MCF 10A (cell line): Measurements from ENCODE around the gene UMODL1. TPM values are rescaled to one million over a fixed set of nuclear protein-coding genes. Genes with fewer than 3 reads are reported as not detected.

Experiments used
- BruUV-seq: library from RNA; stranded (reverse); fragments of 400-500 nt; replicated peaks from 2 replicates; lab custom pipeline; 2021; lab: Mats Ljungman, UMichigan
- CTCF ChIA-PET: fragments of 300-600 bp; sonication (Branson Sonifier 250); formaldehyde crosslinking; extraction: SDS; loops from one replicate; lab custom pipeline; 2021; ENCODE audit warnings: antibody characterized with exemption, inconsistent platforms; lab: Yijun Ruan, JAX
- POLR2A ChIA-PET: fragments of 300-600, 350-650 bp; sonication (Branson Sonifier 250); formaldehyde crosslinking; extraction: SDS; loops from one replicate; lab custom pipeline; 2020; ENCODE audit warnings: antibody characterized with exemption, inconsistent platforms; lab: Yijun Ruan, JAX
- DNase-seq: peaks from one replicate; pipeline ENCODE4 v3.0.0-alpha.2; 2018; ENCODE audit not compliant: unreplicated experiment
- H3K27ac Mint-ChIP-seq: one replicate; pipeline ENCODE4 v1.8.0; 2022; ENCODE audit warnings: mild to moderate bottlenecking, low read depth, mixed read lengths; ENCODE audit not compliant: unreplicated experiment
- H3K27me3 Mint-ChIP-seq: one replicate; pipeline ENCODE4 v1.8.0; 2022; ENCODE audit warnings: mixed read lengths; ENCODE audit not compliant: insufficient read depth, unreplicated experiment
- H3K36me3 Mint-ChIP-seq: one replicate; pipeline ENCODE4 v1.8.0; 2022; ENCODE audit warnings: mild to moderate bottlenecking, moderate library complexity, mixed read lengths; ENCODE audit not compliant: insufficient read depth, unreplicated experiment
- H3K4me1 Mint-ChIP-seq: one replicate; pipeline ENCODE4 v1.8.0; 2022; ENCODE audit warnings: mixed read lengths; ENCODE audit not compliant: insufficient read depth, unreplicated experiment
- H3K4me3 Mint-ChIP-seq: one replicate; pipeline ENCODE4 v1.8.0; 2022; ENCODE audit warnings: mild to moderate bottlenecking, moderate library complexity, mixed read lengths; ENCODE audit not compliant: unreplicated experiment
- H3K9me3 Mint-ChIP-seq: one replicate; pipeline ENCODE4 v1.8.0; 2022; ENCODE audit warnings: mixed read lengths; ENCODE audit not compliant: unreplicated experiment
- intact Hi-C: fragments of 100-400 bp; cut with micrococcal nuclease; formaldehyde crosslinking; loops from 2 replicates; pipeline ENCODE4 v1.14.1; 2022
- total RNA-seq: library from RNA; stranded (reverse); gene quantifications from 2 replicates; pipeline ENCODE4 v1.2.3, GENCODE V29; 2022
- TF ChIP-seq, protein P1 (sequence below): fragments of 200-600 bp; IDR thresholded peaks from one replicate; pipeline ENCODE4 v1.8.0; 2022; ENCODE audit warnings: antibody characterized with exemption, mild to moderate bottlenecking; ENCODE audit not compliant: unreplicated experiment

The UMODL1 gene
- total RNA-seq, 1 experiment from 2014 or later: not detected

GRCh38 chr21:42145569-42146272, 74.6 kb downstream of the UMODL1 start:
- Mint-ChIP-seq H3K27ac (no peak overlapping the region), H3K9me3 (no peaks in the 10 kb centered on the region), H3K27me3 (peaks cover 21% of the 10 kb centered on the region), H3K36me3 (no peaks in the 10 kb centered on the region), H3K4me1 (no peaks in the 10 kb centered on the region), H3K4me3 (no peak overlapping the region)
- intact Hi-C loops: loop anchor here (1.0 kb wide), 4 partner anchors 113 to 305 kb away; no protein-coding TSS in a partner anchor
- ChIA-PET CTCF (interaction anchor here (0.5 to 2.4 kb wide), 41 partner anchors 10 to 670 kb away, joined by 3 to 26 read pairs (median 4); partner anchors contain the start of genes ABCG1 and RSPH1), POLR2A (interaction anchor here (0.6 to 1.3 kb wide), 4 partner anchors 73 to 299 kb away, joined by 3 to 5 read pairs (median 3); partner anchors contain the start of gene ABCG1)
- peak; percentile 57 for DNase-seq
- BruUV-seq: no TSS peak
- TF ChIP-seq, protein P1, sequence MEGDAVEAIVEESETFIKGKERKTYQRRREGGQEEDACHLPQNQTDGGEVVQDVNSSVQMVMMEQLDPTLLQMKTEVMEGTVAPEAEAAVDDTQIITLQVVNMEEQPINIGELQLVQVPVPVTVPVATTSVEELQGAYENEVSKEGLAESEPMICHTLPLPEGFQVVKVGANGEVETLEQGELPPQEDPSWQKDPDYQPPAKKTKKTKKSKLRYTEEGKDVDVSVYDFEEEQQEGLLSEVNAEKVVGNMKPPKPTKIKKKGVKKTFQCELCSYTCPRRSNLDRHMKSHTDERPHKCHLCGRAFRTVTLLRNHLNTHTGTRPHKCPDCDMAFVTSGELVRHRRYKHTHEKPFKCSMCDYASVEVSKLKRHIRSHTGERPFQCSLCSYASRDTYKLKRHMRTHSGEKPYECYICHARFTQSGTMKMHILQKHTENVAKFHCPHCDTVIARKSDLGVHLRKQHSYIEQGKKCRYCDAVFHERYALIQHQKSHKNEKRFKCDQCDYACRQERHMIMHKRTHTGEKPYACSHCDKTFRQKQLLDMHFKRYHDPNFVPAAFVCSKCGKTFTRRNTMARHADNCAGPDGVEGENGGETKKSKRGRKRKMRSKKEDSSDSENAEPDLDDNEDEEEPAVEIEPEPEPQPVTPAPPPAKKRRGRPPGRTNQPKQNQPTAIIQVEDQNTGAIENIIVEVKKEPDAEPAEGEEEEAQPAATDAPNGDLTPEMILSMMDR: peak; percentile 91

DNA sequence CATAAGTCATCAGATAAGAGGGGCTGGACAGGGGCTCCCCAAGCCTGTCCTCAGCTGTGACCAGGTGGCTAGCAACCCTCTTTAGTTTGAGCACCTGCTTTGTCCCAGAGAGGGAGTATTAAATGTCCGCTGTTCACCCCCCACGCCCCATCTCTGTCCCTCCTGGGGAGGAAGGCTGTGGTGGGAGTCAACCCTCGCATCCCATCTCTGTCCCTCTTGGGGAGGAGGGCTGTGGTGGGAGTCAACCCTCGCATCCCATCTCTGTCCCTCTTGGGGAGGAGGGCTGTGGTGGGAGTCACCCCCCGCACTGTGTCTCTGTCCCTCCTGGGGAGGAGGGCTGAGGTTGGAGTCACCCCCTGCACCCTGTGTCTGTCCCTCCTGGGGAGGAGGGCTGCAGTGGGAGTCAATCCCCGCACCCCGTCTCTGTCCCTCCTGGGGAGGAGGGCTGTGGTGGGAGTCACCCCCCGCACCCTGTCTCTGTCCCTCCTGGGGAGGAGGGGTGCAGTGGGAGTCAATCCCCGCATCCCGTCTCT, 75.2 kb downstream of the UMODL1 start:
- DNase-seq: no peak
- ChIA-PET CTCF (interaction anchor here (0.5 to 2.4 kb wide), 26 partner anchors 9 to 511 kb away, joined by 3 to 26 read pairs (median 4); partner anchors contain the start of genes ABCG1 and RSPH1), POLR2A (interaction anchor here (1.1 kb wide), 1 partner anchor 71 kb away, joined by 4 read pairs; no protein-coding TSS in a partner anchor)
- H3K27ac Mint-ChIP-seq: no peak overlapping the region
- no peaks in the 10 kb centered on the region for H3K9me3 Mint-ChIP-seq
- H3K36me3 Mint-ChIP-seq: no peaks in the 10 kb centered on the region
- no peaks in the 10 kb centered on the region for H3K4me1 Mint-ChIP-seq
- H3K4me3 Mint-ChIP-seq: no peak overlapping the region
- intact Hi-C loops: no loop called here
- H3K27me3 Mint-ChIP-seq: peaks cover 21% of the 10 kb centered on the region
- no TSS peak for BruUV-seq
- TF ChIP-seq, protein P1: no peak

GRCh38 chr21:42146821-42147220, 75.7 kb downstream of the UMODL1 start:
- intact Hi-C loops: no loop called here
- no peaks in the 10 kb centered on the region for H3K9me3 Mint-ChIP-seq
- CTCF ChIA-PET: interaction anchor here (0.6 to 2.1 kb wide), 11 partner anchors 13 to 609 kb away, joined by 3 to 16 read pairs (median 3); no protein-coding TSS in a partner anchor
- TF ChIP-seq, protein P1: no peak
- no peaks in the 10 kb centered on the region for H3K4me1 Mint-ChIP-seq
- POLR2A ChIA-PET: interaction anchor here (1.1 kb wide), 1 partner anchor 70 kb away, joined by 4 read pairs; no protein-coding TSS in a partner anchor
- no peak for DNase-seq
- no peak overlapping the region for H3K27ac Mint-ChIP-seq
- no TSS peak for BruUV-seq
- H3K27me3 Mint-ChIP-seq: peaks cover 20% of the 10 kb centered on the region
- H3K4me3 Mint-ChIP-seq: no peak overlapping the region
- no peaks in the 10 kb centered on the region for H3K36me3 Mint-ChIP-seq

- intact Hi-C loops: no loop called here
- no peak overlapping the region for H3K27ac Mint-ChIP-seq
- POLR2A ChIA-PET: interaction anchor here (1.1 kb wide), 1 partner anchor 70 kb away, joined by 4 read pairs; no protein-coding TSS in a partner anchor
These were observed 76.4 kb downstream of the UMODL1 start for GRCh38 chr21:42147386-42148020.

More at GRCh38 chr21:42147386-42148020, 76.4 kb downstream of the UMODL1 start:
- no peak for DNase-seq
- Mint-ChIP-seq H3K36me3 (no peaks in the 10 kb centered on the region), H3K4me1 (no peaks in the 10 kb centered on the region), H3K9me3 (no peaks in the 10 kb centered on the region), H3K27me3 (peaks cover 14% of the 10 kb centered on the region), H3K4me3 (no peak overlapping the region)
- TF ChIP-seq, protein P1: no peak
- BruUV-seq: no TSS peak
- CTCF ChIA-PET: interaction anchor here (0.6 to 2.2 kb wide), 12 partner anchors 13 to 608 kb away, joined by 3 to 7 read pairs (median 3); no protein-coding TSS in a partner anchor
